ENCODE results near the gene GATAD1.

DNA sequence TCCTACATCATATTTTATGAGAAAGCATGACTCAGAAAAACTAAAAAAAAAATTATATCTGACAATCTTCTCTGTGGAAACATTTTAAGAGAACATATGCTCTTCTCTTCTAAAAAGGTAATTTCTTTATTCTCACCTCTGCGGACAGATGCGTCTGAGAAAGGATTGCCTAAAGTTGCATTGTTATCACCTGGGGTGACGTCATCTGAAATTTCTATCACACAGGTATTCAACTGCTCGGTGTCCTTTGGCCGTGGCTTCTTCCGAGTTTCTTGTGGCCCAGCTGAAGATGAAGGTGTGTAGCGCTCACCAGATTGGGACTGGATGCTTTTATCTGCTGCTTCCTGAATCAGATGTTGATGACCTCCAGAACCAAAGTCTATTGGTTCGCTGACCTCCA lies 14.3 kb upstream of the GATAD1 start:
- TF ChIP-seq SUZ12 (IDR thresholded peaks at IDR 0.05; ENCODE audit: extremely low read depth, insufficient read depth, insufficient read length): no peak
- TF ChIP-seq YY1 (IDR thresholded peaks at IDR 0.05; ENCODE audit: insufficient read depth, insufficient read length): no peak

All from NT2/D1 (cell line).